Measurements from ENCODE around the gene MPHOSPH9. TPM values are rescaled to one million over a fixed set of nuclear protein-coding genes. Genes with fewer than 3 reads are reported as not detected.

Gene MPHOSPH9
- total RNA-seq, 2 experiments from 2014 or later = 88.3 to 136 TPM

- no peak overlapping the region for H3K27ac ChIP-seq (ENCODE audit: low read depth, low read length, poor library complexity, severe bottlenecking)
- peaks cover 25% of the 10 kb centered on the region for H3K4me1 ChIP-seq (ENCODE audit: insufficient read depth, low read length, poor library complexity, severe bottlenecking)
- no peak overlapping the region for H3K4me2 ChIP-seq (ENCODE audit: low read length)
- no TSS peak for BruUV-seq (replicated peaks)
- peaks cover 11% of the 10 kb centered on the region; the same call in 1 of the 2 replicates for H3K79me2 ChIP-seq (ENCODE audit: insufficient read depth, low read depth, low read length)
- no peaks in the 10 kb centered on the region for H3K9me3 ChIP-seq (ENCODE audit: low read length)
- POLR2A ChIA-PET = interaction anchor here (0.6 kb wide), 1 partner anchor 317 kb away, joined by 3 read pairs; no protein-coding TSS in a partner anchor
- intact Hi-C loops (cut with micrococcal nuclease; ENCODE audit: unreplicated experiment) = no loop called here
- TF ChIP-seq CTCF (conservative IDR thresholded peaks at IDR 0.05; ENCODE audit: low read length) (no peak), EZH2phosphoT487 (IDR thresholded peaks at IDR 0.05; ENCODE audit: borderline replicate concordance, low read depth, low read length) (no peak)
- DNase-seq (ENCODE audit: low spot score) = no peak
- CTCF ChIA-PET (ENCODE audit: unreplicated experiment) = no interaction called here
- no peak overlapping the region for H2AFZ ChIP-seq (ENCODE audit: low read length)
- no peak overlapping the region for H3K4me3 ChIP-seq (ENCODE audit: low read depth, low read length, poor library complexity, severe bottlenecking)
- H3K36me3 ChIP-seq (ENCODE audit: insufficient read depth, low read length) = no peaks in the 10 kb centered on the region; the same call in 1 of the 2 replicates
- no peaks in the 10 kb centered on the region for H4K20me1 ChIP-seq (ENCODE audit: insufficient read depth, low read length)
- H3K9me2 ChIP-seq (ENCODE audit: insufficient read depth, low read length) = no peaks in the 10 kb centered on the region
These were observed 40.2 kb upstream of the MPHOSPH9 start for GRCh38 chr12:123273166-123273565.

GRCh38 chr12:123271001-123271668, 38.2 kb upstream of the MPHOSPH9 start:
- Histone ChIP-seq H3K36me3 (ENCODE audit: insufficient read depth, low read length) (no peaks in the 10 kb centered on the region; the same call in 1 of the 2 replicates), H3K4me3 (ENCODE audit: low read depth, low read length, poor library complexity, severe bottlenecking) (peak overlapping the region; percentile 77), H3K79me2 (ENCODE audit: insufficient read depth, low read depth, low read length) (peaks cover 11% of the 10 kb centered on the region; the same call in 1 of the 2 replicates), H2AFZ (ENCODE audit: low read length) (peak overlapping the region; percentile 45; the same call in 1 of the 2 replicates), H4K20me1 (ENCODE audit: insufficient read depth, low read length) (no peaks in the 10 kb centered on the region), H3K9me3 (ENCODE audit: low read length) (no peaks in the 10 kb centered on the region), H3K27ac (ENCODE audit: low read depth, low read length, poor library complexity, severe bottlenecking) (no peak overlapping the region), H3K9me2 (ENCODE audit: insufficient read depth, low read length) (no peaks in the 10 kb centered on the region), H3K4me1 (ENCODE audit: insufficient read depth, low read length, poor library complexity, severe bottlenecking) (peaks cover 21% of the 10 kb centered on the region), H3K4me2 (ENCODE audit: low read length) (peak overlapping the region; percentile 80)
- BruUV-seq (replicated peaks) = no TSS peak
- no peak; the same call in 1 of the 2 replicates for TF ChIP-seq CTCF (conservative IDR thresholded peaks at IDR 0.05; ENCODE audit: low read length)
- no peak for TF ChIP-seq EZH2phosphoT487 (IDR thresholded peaks at IDR 0.05; ENCODE audit: borderline replicate concordance, low read depth, low read length)
- DNase-seq (ENCODE audit: low spot score) = peak; percentile 83
- CTCF ChIA-PET (ENCODE audit: unreplicated experiment) = no interaction called here
- POLR2A ChIA-PET = interaction anchor here (1.5 kb wide), 1 partner anchor 38 kb away, joined by 5 read pairs; the partner anchor contains the start of gene MTRFR
- intact Hi-C loops (cut with micrococcal nuclease; ENCODE audit: unreplicated experiment) = loop anchor here (1.0 to 2.0 kb wide), 5 partner anchors 38 to 330 kb away; partner anchors contain the start of genes MPHOSPH9 and MTRFR
